ENCODE measurements around the gene KRCC1.
A peak's percentile ranks its signal among the peaks of the same experiment; 100 is the strongest.

KRCC1 gene

DNA sequence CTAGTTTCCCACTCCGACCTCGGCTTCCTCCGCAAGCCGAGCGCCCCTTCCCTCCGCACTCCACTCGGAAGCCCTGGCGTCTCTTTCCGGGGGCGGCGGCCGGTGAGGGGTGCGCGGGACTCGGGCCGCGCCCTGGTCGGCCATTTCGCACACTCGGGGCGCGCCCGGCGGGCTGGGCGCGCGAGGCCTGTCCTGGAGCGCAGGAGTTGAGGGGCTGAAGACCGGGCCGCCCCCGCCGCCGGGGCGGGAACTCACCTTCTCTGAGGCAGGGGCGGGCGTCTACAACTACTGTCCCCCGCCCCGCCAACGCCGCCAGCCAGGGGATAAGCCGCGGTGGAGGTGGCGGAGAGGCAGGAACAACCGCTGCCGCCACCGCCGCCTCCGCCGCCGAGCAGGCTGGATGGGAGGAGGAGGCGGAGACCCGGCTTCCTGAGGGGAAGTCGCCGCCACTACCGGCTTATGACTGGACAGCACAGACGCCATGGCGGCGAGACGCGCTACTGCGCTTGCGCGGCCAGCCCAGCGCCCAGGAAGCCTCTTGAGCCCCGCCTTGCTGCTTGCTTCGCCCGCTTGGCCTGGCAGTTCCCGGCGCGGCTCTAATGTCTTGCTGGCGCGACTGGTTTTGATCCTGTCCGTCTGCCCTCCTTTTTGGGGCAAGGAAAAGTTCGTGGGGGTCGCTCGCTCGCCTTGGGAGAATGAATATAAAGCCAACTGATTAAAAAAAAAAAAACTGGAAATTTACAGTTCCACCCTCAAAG lies at the start of gene KRCC1:
Gene KRCC1, minus strand, starts transcription at position 413 of the 758 bp plus-strand sequence. CDS start 27,220 bp downstream, outside the sequence.
- DNase-seq: peak; percentile 95

DNA sequence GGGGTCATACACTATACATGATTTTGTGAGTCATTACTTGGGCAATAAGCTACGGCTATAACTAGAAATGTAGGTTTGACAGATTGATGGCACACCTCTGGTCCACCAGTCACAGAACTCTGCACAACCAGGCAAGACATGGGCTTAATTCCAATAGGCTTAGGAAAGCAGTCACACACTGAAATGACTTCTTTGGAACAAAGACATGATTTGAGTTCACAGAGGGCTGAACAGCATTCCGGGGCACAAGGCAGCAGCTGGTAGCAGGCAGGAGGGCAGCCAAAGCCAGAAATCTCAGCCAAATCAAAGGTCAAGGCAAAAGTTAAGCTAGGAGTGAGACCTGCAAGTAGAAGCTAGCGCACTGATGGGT lies 44.9 kb upstream of the KRCC1 start:
- DNase-seq: no peak

DNA sequence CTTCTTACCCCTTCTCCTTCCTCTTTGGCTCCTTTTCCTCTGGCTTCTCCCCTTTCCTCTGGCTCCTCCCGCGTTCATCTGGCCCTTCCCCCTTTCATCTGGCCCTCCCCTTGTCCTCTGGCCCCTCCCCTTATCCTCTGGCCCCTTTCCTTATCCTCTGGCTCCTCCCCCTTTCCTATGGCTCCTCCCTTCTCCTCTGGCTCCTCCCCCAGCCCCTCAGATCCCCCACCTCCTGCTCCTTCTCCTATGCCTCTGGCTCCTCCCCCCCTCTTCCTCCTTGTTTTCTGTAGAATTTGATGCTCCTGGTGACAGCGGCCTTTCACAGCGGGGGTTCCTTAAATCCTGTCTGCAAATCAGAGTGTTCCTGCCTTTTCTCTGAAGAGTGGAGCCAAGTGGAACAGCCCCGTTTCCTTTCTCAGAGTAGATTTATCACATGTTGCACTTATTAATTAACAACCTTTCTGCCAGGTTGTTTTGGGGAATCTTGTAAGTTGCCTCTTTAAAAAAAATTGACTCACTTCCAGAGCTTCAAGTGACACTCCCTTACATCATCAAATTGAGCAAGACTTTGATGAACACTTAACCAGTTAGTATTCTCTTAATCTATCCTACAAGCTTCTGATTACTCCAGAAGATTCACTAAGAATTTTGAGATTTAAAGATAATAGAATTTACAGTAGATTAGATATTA lies 44.4 kb upstream of the KRCC1 start:
- no peak for DNase-seq

DNA sequence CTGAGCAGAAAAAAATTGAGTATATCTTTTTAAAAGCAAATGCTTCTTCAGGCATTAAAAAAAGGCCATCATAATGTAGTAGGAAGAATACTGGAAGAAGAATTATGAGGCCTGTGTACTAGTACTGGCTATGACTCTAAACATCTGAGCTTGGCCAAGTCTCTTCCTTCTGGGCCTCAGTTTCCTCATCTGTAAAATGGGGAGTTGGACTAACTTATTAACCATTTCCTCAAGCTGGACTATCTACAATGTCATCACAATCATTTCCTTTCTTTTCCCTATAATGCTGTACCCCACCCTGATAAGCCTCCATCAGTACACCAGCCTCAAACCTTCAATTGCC lies 42.9 kb upstream of the KRCC1 start:
- DNase-seq: no peak

DNA sequence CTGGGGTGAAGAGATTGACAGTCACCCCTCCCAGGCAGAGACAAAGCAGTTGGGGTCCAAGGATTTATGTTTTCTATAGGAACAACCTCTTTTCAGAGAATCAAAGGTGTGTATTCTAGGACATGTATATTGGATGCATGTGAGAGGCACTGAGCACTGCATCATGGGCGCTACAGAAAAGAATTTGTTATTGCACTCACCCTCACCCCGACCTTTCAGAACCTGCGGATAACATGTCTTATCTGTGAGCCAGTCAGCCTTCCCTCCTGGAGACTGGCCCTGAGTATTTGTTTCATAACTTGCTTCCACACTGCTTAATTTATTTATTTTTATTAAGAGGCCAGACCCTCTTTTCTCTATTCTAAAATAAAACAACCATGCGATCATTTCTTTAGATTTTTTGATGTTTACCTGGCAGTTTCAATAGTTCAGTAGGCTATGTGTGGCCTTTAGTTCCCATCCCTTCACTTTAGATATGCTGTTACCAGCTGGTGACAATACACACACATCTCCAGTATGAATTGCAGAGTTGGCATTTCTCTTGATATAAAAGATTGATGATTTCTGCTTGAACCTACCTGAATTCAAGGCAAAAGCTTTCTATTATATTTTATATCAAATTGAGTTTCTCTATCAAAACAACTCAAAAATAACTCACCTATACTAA lies 42.4 kb upstream of the KRCC1 start:
- no peak for DNase-seq

DNA sequence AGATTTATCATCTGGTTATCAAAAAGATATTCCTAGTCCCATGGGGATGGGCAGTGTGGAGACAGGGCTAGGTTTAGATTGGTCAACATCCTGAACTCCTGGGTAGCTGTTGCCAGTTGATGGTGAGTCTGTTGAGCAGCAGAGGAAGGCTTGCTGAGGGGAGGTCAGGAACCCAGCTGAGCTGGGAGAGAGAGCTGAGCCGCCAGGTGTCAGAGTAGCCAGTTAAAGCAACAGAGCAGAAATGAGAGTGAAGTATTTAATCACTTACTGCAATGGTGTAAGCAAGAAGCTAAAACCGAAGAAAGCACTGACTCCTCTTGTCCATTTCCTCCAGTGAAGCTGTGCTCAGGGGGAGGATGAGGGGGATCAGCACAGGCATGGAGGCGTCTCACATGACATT lies 41.6 kb upstream of the KRCC1 start:
- DNase-seq: no peak

DNA sequence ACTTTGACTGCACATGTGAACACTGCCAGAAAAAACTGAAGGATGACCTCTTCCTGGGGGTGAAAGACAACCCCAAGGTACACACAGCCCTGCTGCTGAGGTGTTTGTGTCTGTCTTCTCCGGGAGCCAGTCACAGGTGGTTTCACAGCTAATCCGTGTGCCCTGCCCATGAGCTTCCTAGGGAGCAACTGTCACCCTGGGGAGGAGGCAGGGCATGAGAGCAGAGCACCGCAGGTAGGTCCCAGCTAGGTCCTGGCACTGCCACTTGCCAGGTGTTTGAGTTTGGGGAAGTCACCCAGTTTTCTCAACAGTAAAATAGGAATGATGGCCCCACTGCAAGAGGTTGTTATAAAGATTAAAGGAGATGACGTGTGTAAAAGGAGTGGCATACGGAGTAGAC lies 41.1 kb upstream of the KRCC1 start:
- no peak for DNase-seq

DNA sequence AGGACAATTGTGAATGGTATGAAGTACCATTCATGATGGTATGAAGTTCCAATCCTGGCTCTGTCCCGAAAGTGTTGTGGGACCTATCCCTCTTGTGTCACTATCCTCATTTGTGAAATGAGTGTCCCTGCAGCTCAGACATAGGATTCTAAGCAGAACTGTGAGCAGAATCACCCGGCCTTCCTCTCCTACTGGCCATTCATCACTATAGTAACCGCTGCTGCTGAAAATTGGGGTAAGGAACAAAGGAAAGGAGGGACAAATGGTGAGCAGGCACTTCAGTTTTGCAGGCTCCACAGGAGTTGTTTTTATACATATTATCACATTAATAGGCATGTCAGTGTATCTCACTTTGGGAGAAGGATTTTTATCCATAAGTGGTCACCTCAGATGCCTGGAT lies 39.4 kb upstream of the KRCC1 start:
- DNase-seq: no peak

DNA sequence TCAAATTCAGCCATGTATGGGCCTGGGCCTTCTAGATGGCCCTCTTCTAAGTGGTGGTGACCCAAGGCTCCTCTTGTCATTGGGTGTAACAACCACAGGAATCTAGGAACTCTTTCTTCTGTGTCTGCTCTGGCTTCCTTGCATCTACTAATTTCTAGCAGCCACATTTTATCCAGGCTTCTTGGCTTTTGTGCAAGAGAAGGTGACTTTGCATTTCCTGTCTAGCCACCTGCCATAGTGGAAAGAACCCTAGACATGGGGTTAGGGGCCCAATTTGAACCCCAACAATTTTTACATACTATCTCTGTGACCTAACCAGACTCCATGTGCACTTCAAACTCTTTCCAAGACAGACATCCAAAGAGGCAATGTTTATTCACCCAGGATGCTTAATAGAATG lies 37.2 kb upstream of the KRCC1 start:
- no peak for DNase-seq

DNA sequence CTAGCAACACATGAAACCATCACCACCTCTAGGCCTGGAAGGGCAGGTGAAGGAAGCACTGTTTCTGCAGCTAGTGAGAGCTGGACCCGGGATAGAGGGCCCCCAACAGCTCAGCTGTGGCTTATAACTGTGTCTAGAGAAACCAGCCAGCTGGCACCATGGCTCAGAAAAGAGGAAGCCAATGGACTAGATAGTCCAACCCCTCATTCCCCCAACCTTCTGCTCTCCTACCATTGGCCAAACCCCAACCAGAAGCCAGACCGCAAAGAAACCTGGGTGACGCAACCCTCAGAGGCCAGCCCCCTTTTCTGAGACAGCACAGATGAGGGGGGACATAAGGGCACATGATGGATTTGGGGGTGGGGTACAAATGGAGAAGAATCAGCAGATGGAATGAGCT lies 36.4 kb upstream of the KRCC1 start:
- no peak for DNase-seq

DNA sequence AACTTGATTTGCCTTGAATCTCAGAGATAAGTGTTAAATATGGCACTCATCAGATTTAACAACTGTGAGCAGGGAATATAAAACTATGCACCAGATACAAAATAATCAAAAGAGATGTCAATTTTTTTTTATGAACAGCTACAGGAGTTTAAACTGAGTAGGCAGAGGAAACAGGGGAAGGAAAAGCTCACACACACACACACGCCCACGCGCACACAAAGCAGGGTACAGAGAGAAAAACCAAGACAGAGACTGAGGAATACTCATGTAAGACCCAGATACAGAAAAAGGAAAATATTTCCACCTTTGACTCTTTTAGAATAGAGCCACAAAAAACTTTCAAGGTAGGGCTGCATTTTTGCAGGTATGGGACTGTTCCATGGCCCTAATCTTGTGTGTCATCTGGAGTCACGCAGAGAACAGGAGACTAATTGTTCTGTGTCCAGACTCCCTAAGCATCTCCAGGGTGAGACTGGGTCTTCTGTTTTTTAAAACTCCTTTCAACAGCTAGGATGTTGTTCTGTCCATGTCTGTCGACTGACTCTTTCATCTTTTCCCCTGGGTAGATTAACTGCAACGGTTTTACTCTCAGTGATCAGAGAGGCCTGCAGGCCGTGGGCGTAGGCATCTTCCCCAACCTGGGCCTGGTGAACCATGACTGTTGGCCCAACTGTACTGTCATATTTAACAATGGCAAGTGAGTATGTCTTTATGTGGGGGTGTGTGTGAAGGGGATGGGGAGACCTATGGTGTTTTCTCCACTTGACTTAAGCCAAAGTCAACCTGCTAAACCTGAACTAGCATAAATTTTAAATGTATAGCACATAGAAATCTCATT lies 35.1 kb upstream of the KRCC1 start:
- no peak for DNase-seq

DNA sequence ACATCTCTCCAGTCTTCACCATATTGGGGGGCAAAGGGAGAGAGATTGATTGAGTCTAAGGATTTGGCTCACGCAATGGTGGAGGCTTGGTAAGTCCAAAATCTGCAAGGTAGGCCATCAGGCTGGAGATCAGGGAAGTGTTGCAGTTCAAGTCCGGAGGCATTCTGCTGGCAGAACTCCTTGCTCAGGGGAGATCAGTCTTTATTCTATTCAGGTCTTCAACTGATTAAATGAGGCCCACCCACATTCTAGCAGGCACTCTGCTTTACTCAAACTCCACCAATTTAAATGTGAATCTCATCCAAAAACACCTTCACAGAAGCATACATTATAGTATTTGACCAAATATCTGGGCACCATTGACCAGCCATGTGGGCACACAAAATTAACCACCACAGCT lies 33.4 kb upstream of the KRCC1 start:
- no peak for DNase-seq

DNA sequence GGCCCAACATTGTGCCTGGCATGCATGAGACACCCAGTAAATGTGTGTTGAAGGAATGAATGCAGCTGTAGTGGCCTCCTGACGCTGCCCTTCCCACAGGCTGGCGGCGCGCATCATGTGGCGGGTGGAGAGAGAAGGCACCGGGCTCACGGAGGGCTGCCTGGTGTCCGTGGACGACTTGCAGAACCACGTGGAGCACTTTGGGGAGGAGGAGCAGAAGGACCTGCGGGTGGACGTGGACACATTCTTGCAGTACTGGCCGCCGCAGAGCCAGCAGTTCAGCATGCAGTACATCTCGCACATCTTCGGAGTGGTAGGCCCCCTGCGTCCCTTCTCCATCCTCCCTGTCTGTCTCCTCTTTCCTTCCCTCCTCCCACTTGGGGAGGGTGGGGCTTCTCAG lies 32.2 kb upstream of the KRCC1 start:
- DNase-seq: no peak

DNA sequence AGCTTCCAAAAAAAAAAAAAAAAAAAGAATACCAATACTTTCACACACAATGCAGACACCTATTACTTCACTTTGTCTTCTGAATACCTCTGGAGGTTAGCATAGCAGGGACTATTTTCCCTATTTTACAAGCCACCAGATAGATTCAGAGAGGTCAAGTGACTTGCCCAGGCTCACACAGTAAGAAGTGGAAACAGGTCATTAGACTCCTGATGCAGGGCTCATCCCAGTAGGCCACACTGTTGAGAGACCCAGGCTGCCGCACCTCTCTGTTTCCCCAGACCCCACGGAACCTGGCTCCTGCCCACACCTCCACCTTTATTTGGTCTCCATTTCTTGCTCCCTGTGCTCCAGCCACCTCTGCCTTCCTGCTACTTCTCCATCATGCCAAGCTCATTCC lies 31.5 kb upstream of the KRCC1 start:
- no peak for DNase-seq

DNA sequence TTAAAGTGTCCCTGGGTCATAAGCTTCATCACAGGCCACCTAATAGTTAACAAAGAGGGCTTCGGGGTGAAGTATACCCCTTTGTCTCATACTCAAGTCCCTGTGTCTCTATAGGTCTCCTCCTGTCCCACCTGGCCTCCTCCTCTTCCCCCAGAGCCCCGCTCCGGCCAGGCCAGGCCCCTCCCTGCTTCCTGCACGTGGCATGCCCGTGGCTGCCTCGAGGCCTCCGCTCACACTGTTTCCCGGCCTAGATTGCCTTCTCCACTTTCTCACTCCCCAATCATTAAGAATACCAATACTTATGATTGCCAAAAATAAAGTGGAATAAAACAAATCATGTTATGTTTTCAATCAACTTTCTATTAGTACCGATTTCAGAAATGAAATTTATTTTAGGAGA lies 30.8 kb upstream of the KRCC1 start:
- DNase-seq: no peak

DNA sequence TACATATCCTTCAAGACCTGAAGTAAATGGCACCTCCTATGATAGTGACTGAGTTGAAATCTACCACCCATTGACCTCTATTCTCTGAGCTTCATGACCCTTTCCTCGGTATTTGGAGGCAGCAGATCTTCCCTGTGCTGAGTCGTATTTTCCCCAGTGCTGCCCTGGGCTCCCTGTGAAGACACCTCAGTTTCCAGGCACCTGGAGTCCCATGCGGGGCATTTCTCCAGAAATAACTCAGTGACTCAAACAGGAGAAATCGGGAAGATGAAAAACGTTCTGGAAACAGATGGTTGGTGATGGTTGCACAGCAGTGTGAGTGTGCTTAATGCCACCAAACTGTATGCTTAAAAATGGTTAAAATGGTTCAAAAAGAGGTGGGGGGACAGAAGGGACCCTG lies 30.0 kb upstream of the KRCC1 start:
- no peak for DNase-seq

DNA sequence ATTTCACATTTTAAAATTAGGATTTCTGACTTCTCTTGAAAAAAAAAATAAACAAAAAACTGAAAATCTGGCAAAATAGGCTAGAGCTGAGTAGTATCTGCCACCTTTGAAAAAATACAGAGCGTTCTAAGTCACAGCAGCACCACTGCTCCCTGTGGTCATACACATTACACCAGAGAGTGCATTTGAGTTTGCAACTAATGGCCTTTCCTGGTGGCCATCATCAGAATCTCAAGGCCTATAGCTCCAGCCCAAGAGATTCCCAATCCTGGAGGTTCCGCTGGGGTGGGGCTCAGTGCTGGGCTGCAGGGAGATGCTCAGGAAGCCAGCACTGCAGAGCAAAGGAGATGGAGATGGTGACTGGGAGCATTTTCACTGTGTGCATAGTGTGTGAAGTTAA lies 29.5 kb upstream of the KRCC1 start:
- no peak for DNase-seq

DNA sequence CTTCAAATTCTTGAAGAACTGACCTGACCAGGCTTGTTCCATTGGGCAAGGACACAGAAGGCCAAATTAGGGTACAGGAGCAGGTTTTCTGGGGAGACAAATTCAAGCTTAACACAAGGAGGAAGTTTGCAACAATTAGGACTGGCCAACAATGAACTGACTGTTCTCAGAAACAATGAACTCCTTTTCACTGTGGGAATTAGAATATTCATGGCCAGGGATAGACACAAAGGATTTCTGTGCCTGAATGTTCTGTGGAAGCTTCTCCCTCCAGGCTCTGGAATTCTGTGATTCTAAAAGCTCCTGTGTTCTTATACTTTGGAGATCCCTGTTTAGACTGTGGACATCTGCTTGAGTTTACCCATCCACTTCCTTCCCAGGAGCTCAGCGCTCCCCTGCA lies 27.2 kb upstream of the KRCC1 start:
- DNase-seq: no peak

DNA sequence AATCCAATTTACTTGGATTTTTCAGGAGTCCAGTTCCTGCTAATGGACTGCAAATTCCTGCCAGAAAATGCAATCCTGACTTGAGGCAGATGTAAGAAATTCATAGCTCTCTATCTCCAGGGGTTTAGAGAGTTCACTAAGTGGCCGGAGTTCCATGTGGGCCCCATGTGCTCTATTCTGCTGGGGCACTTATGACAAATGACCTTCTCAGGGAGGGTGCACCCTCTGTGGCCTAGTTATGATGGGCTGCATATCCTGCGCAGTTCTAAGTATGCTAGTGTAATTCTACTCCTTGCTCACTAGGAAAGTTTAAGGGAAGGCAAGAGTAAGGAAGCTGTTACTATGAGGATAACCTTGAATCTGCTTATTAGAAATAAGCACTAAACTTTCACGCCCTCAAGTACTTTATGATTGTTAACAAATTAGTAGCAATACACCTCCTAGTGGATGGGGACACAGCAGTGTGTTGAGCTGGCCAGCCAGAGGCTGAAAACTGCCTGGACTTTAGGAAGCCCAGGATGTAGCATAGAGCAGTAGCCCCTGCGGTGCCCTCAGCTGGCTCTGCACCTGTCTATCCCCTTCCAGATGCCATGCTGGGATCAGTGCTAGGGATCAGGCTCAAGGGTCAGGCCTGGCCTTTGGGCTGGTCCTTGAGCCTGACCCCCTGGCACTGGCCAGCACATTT lies 26.5 kb upstream of the KRCC1 start:
- no peak for DNase-seq

DNA sequence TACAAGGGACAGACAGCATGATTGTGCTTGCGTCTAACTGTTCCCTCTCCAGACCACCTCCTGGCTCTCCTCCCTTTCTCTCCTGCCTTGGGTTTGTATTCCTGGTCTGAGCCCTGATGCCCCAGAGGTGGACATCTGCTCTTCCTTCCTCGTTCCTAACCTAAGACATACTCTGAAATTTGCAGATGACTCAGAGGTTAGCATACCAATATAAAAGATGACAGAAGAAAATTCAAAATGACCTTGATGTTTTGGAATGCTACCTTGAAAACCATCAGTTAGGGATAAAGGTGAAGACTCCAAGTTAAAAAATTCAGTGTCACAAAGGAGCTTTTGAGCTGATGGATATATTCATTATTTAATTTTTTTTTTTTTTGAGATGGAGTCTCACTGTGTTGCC lies 25.0 kb upstream of the KRCC1 start:
- no peak for DNase-seq

DNA sequence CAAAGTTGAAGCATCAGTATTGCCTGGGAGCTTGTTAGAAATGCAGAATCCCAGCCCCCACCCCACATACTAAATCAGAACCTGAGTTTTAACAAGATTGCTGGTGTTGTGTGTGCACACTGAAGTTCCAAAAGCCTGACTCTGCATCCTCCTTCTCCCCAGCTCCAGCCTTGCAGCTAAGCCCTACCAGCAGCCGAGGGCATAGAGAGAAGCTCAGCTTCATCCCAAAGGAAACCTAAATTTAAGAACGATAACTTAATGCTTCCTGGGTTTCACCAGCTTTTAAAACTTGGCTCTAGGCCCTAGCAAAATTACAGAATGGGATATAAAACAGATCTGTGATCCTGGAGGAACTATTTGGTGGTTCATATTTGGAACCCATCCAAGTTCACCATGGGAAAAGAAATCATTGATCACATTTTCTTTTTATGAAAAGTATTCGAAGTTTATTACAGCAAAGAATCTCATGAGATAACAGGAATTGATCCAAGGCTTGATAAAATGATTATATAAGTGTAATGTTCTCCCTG lies 23.1 kb upstream of the KRCC1 start:
- no peak for DNase-seq

DNA sequence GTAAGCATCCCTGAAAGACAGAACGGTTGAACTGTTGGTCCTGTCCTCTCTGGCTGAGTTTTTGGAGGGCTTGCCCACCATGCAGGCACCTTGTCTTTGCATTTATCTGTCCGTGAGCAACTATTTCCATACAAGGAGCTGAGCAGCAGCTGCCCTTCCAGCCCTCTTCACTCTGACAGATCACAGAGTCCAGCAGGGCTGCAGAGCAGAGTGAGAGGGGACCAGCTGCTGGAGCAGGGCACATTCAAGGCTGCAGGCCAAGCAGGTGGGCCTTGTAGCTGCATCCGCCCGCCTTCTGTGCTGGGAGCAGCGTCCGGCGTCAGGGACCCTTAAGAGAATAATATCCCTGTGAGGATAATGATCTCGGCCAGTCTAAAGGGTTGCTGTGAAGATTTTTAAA lies 21.5 kb upstream of the KRCC1 start:
- no peak for DNase-seq

DNA sequence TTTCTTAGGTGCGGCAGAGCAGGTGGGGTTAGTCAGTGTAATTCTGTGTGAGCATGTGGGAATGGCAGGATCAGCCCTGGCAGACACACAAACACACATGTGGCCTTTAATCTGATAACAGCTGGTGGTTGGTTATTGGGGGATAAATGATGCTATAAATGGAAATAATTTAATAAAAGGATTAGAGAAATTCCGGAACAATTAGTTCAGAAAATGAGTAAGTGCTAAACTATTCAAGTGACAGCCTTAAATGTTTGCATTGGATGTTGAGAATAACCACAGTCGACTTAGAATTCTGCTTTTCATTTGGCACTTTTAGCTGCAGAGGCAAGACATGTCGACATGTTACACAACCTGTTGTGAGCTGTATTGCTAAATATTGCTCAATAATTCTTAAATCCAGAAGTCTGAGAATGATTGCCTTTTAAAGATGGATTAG lies 19.3 kb upstream of the KRCC1 start:
- no peak for DNase-seq

Measured in CD4-positive, alpha-beta T cell treated with Interleukin-21 for 1 hour (primary cell).